ENCODE measurements around the gene ARL4C. TPM values are rescaled to one million over a fixed set of nuclear protein-coding genes. Genes with fewer than 3 reads are reported as not detected.

Gene ARL4C
- total and polyA plus RNA-seq, 2 experiments from 2014 or later: 5.8 to 9.9 TPM

DNA sequence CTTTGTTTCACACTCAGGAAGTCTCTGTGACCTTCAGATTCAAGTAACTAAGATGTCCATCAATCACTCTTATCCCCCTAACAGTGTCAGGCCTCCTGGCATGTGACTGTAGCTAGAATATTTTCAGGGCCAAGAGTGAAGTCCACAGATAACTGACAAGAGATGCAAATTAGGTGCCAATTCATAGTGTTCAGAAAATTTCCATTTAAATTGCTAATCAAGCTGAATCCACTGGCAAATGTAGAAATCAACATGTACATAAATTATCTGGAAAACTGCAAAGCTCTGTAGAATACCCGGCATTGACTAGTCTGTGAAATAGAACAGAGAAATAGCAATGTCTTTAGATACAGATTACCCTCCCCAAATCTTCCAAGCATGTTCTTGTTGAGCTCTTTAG lies 38.6 kb upstream of the ARL4C start:
- Mint-ChIP-seq H3K4me1 (peaks cover 4% of the 10 kb centered on the region), H3K27me3 (ENCODE audit: insufficient read depth, low read depth, poor library complexity) (peaks cover 4% of the 10 kb centered on the region), H3K36me3 (ENCODE audit: low read depth) (peaks cover 3% of the 10 kb centered on the region; the same call in 2 of the 3 replicates), H3K9me3 (peaks cover 12% of the 10 kb centered on the region; the same call in 2 of the 3 replicates), H3K27ac (no peak overlapping the region), H3K4me3 (no peak overlapping the region)
- H3K27me3 ChIP-seq (ENCODE audit: insufficient read depth): no peaks in the 10 kb centered on the region
- ATAC-seq (no peak), DNase-seq (ENCODE audit: low spot score) (no peak)
- H3K27ac ChIP-seq (ENCODE audit: low read depth): no peak overlapping the region
- H3K79me2 ChIP-seq (replicated peaks; ENCODE audit: insufficient read depth): no peaks in the 10 kb centered on the region
- H3K4me3 ChIP-seq: no peak overlapping the region
- H3K36me3 ChIP-seq (ENCODE audit: insufficient read depth): 0 out of 2 replicates have a peak, but pooled peaks cover 3% of the 10 kb centered on the region
- no peaks in the 10 kb centered on the region for H4K20me1 ChIP-seq (replicated peaks; ENCODE audit: insufficient read depth)
- H2AFZ ChIP-seq: no peak overlapping the region
- H3F3A ChIP-seq (replicated peaks; ENCODE audit: low read depth): no peaks in the 10 kb centered on the region
- H3K4me1 ChIP-seq (ENCODE audit: insufficient read depth): no peaks in the 10 kb centered on the region
- no peaks in the 10 kb centered on the region for H3K9me2 ChIP-seq (ENCODE audit: insufficient read depth)
- TF ChIP-seq POLR2AphosphoS5 (IDR thresholded peaks at IDR 0.05; ENCODE audit: low read depth) (no peak), ZNF462 (CRISPR knock-in tag; IDR thresholded peaks at IDR 0.05) (no peak), EZH2phosphoT487 (IDR thresholded peaks at IDR 0.05; ENCODE audit: unreplicated experiment) (no peak)
- H3K4me2 ChIP-seq: no peak overlapping the region

GRCh38 chr2:234534515-234534914 lies 37.6 kb upstream of the ARL4C start:
- DNase-seq (ENCODE audit: low spot score): no peak
- TF ChIP-seq, protein P1, sequence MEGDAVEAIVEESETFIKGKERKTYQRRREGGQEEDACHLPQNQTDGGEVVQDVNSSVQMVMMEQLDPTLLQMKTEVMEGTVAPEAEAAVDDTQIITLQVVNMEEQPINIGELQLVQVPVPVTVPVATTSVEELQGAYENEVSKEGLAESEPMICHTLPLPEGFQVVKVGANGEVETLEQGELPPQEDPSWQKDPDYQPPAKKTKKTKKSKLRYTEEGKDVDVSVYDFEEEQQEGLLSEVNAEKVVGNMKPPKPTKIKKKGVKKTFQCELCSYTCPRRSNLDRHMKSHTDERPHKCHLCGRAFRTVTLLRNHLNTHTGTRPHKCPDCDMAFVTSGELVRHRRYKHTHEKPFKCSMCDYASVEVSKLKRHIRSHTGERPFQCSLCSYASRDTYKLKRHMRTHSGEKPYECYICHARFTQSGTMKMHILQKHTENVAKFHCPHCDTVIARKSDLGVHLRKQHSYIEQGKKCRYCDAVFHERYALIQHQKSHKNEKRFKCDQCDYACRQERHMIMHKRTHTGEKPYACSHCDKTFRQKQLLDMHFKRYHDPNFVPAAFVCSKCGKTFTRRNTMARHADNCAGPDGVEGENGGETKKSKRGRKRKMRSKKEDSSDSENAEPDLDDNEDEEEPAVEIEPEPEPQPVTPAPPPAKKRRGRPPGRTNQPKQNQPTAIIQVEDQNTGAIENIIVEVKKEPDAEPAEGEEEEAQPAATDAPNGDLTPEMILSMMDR (conservative IDR thresholded peaks at IDR 0.05; ENCODE audit: low read depth in 2 of 2): no peak
- TF ChIP-seq STAT1 (IDR thresholded peaks at IDR 0.05; ENCODE audit: unreplicated experiment): no peak

More at GRCh38 chr2:234534515-234534914, 37.6 kb upstream of the ARL4C start:
- ATAC-seq: no peak
- Histone ChIP-seq H3K4me2 (no peak overlapping the region), H3F3A (replicated peaks; ENCODE audit: low read depth) (no peaks in the 10 kb centered on the region), H3K4me3 (no peak overlapping the region), H3K4me1 (ENCODE audit: insufficient read depth) (no peaks in the 10 kb centered on the region), H3K27me3 (ENCODE audit: insufficient read depth) (no peaks in the 10 kb centered on the region), H2AFZ (no peak overlapping the region), H4K20me1 (replicated peaks; ENCODE audit: insufficient read depth) (no peaks in the 10 kb centered on the region), H3K36me3 (ENCODE audit: insufficient read depth) (0 out of 2 replicates have a peak, but pooled peaks cover 3% of the 10 kb centered on the region), H3K27ac (ENCODE audit: low read depth) (no peak overlapping the region), H3K9me2 (ENCODE audit: insufficient read depth) (no peaks in the 10 kb centered on the region), H3K79me2 (replicated peaks; ENCODE audit: insufficient read depth) (no peaks in the 10 kb centered on the region)
- Mint-ChIP-seq H3K9me3 (peaks cover 13% of the 10 kb centered on the region; the same call in 2 of the 3 replicates), H3K27me3 (ENCODE audit: insufficient read depth, low read depth, poor library complexity) (peaks cover 4% of the 10 kb centered on the region), H3K4me1 (peaks cover 7% of the 10 kb centered on the region), H3K4me3 (no peak overlapping the region), H3K36me3 (ENCODE audit: low read depth) (peaks cover 3% of the 10 kb centered on the region; the same call in 2 of the 3 replicates), H3K27ac (no peak overlapping the region; the same call in 1 of the 2 replicates)

Data from GM23338 (cell line).